HepG2 (cell line): ENCODE data around the gene ZSCAN21. TPM values are rescaled to one million over a fixed set of nuclear protein-coding genes. Genes with fewer than 3 reads are reported as not detected.

Source experiments
- ATF2 ChIP-seq: sonication (generic); formaldehyde crosslinking; IDR thresholded peaks from 2 replicates; pipeline ENCODE4 v1.4.0; 2020; ENCODE audit warnings: missing genetic modification reagents
- CAMTA2 ChIP-seq: sonication (generic); formaldehyde crosslinking; IDR thresholded peaks from 2 replicates; pipeline ENCODE4 v1.4.0; 2020; ENCODE audit warnings: mild to moderate bottlenecking, missing genetic modification reagents, borderline replicate concordance
- ELF3 ChIP-seq: IDR thresholded peaks from 2 replicates; pipeline ENCODE4 v1.6.1; 2016; ENCODE audit warnings: missing genetic modification reagents, missing compliant biosample characterization
- EP300 ChIP-seq, 3 experiments: sonication (generic) in 1 of 3; formaldehyde crosslinking in 1 of 3; IDR thresholded peaks; 2 replicates each; pipeline versions ENCODE4 v1.5.1 to v1.6.1; 2011 to 2020; ENCODE audit warnings: low read depth in 2 of 3, low read length in 2 of 3, borderline replicate concordance in 1 of 3, improper control_type of control experiment in 1 of 3, mild to moderate bottlenecking in 1 of 3, missing genetic modification reagents in 1 of 3, moderate library complexity in 1 of 3
- HDAC1 ChIP-seq: sonication (generic); formaldehyde crosslinking; IDR thresholded peaks from 2 replicates; pipeline ENCODE4 v1.5.1; 2020; ENCODE audit warnings: mild to moderate bottlenecking, missing genetic modification reagents
- KLF11 ChIP-seq: IDR thresholded peaks from 2 replicates; pipeline ENCODE4 v1.6.1; 2016; ENCODE audit warnings: missing compliant biosample characterization
- NFKBIZ ChIP-seq: IDR thresholded peaks from 2 replicates; pipeline ENCODE4 v1.6.1; 2018; ENCODE audit warnings: missing genetic modification reagents, missing compliant biosample characterization
- SIX1 ChIP-seq: sonication (generic); formaldehyde crosslinking; IDR thresholded peaks from 2 replicates; pipeline ENCODE4 v1.4.0; 2020; ENCODE audit warnings: missing genetic modification reagents, borderline replicate concordance
- TMF1 ChIP-seq: sonication (generic); formaldehyde crosslinking; IDR thresholded peaks from 2 replicates; pipeline ENCODE4 v1.8.1; 2022; ENCODE audit warnings: low read depth, missing genetic modification reagents
- ZBTB26 ChIP-seq: IDR thresholded peaks from 2 replicates; pipeline ENCODE4 v1.6.1; 2016; ENCODE audit warnings: missing compliant biosample characterization, missing genetic modification reagents, borderline replicate concordance
- ZBTB40 ChIP-seq, 2 experiments: fragments of 450-650 bp in 1 of 2; sonication (generic) in 1 of 2; formaldehyde crosslinking in 1 of 2; IDR thresholded peaks; 2 replicates each; pipeline versions ENCODE4 v1.6.1 to v1.8.0; 2016 to 2022; ENCODE audit warnings: antibody characterized with exemption in 1 of 2, mild to moderate bottlenecking in 1 of 2, missing genetic modification reagents in 1 of 2
- ZFP82 ChIP-seq: sonication (generic); formaldehyde crosslinking; IDR thresholded peaks from 2 replicates; pipeline ENCODE4 v1.5.1; 2020; ENCODE audit warnings: mild to moderate bottlenecking, missing genetic modification reagents, borderline replicate concordance
- ZNF205 ChIP-seq: IDR thresholded peaks from 2 replicates; pipeline ENCODE4 v1.6.1; 2018; ENCODE audit warnings: missing biosample characterization, missing genetic modification reagents
- ZNF414 ChIP-seq: sonication (generic); formaldehyde crosslinking; IDR thresholded peaks from 2 replicates; pipeline ENCODE4 v1.5.0; 2020; ENCODE audit warnings: missing genetic modification reagents
- ZNF709 ChIP-seq: sonication (generic); formaldehyde crosslinking; IDR thresholded peaks from 2 replicates; pipeline ENCODE4 v1.5.0; 2020; ENCODE audit warnings: mild to moderate bottlenecking, missing genetic modification reagents
- ZNF883 ChIP-seq: sonication (generic); formaldehyde crosslinking; IDR thresholded peaks from 2 replicates; pipeline ENCODE4 v1.5.1; 2020; ENCODE audit warnings: mild to moderate bottlenecking, missing genetic modification reagents; ENCODE audit errors: not compliant biosample characterization
- polyA plus RNA-seq, 8 experiments: library from polyadenylated mRNA; depleted of rRNA in 3 of 8; stranded (reverse) in 7 of 8; unstranded in 1 of 8; fragments of >200 nt; fragmentation: Illumina TruSeq in 4 of 8; extraction: Trizol in 4 of 8; gene quantifications; 2 replicates each; pipeline versions ENCODE4 v1.2.1 to v1.2.3, GENCODE V29; 2011 to 2016; ENCODE audit warnings: low read depth in 4 of 8, missing spikeins in 1 of 8, mixed read lengths in 1 of 8; ENCODE audit not compliant: insufficient read depth in 1 of 8
- total RNA-seq, 5 experiments: library from RNA; depleted of rRNA; stranded (reverse); fragments of >200 nt; fragmentation: Illumina TruSeq; extraction: Trizol; gene quantifications; 2 replicates each; pipeline ENCODE4 v1.2.3, GENCODE V29; 2016; ENCODE audit warnings: low read depth in 1 of 5

The ZSCAN21 gene
- total and polyA plus RNA-seq, 2 of the 13 experiments (the other 11 are each of a cell fraction or from before 2014, with no cell fraction given) = 7.0 to 10.0 TPM

- TF ChIP-seq ZBTB26 = no peak; the same call in 1 of the 2 replicates
- peak; percentile 98 for TF ChIP-seq HDAC1
- TF ChIP-seq ATF2 (CRISPR knock-in tag) = peak; percentile 27; the same call in 1 of the 2 replicates
- peak; percentile 62 for TF ChIP-seq ZBTB40 (IDR thresholded peaks at IDR 0.05)
- TF ChIP-seq ZBTB40 (CRISPR knock-in tag; IDR thresholded peaks at IDR 0.05) = peak; percentile 84
- TF ChIP-seq ZNF414 = no peak
- TF ChIP-seq SIX1 (CRISPR knock-in tag) = no peak
- TF ChIP-seq KLF11 (CRISPR knock-in tag) = no peak
- peak in 1 of 2 experiments; percentile 13; a peak in 1 of 4 replicates for TF ChIP-seq EP300 (IDR thresholded peaks at IDR 0.05; ENCODE audit: low read depth in 2 of 2, low read length in 2 of 2)
- no peak for TF ChIP-seq EP300 (CRISPR knock-in tag; IDR thresholded peaks at IDR 0.05; ENCODE audit: borderline replicate concordance)
- TF ChIP-seq ELF3 (CRISPR knock-in tag) = peak; percentile 63
- TF ChIP-seq CAMTA2 (CRISPR knock-in tag) = no peak
- 0 out of 2 replicates have a peak, but pooled peaks have one; percentile 16 for TF ChIP-seq TMF1 (CRISPR knock-in tag)
- no peak for TF ChIP-seq ZNF883 (CRISPR knock-in tag)
- TF ChIP-seq ZFP82 (CRISPR knock-in tag) = peak; percentile 80; the same call in 1 of the 2 replicates
- TF ChIP-seq NFKBIZ (CRISPR knock-in tag) = peak; percentile 42; the same call in 1 of the 2 replicates
- 0 out of 2 replicates have a peak, but pooled peaks have one; percentile 41 for TF ChIP-seq ZNF709
- TF ChIP-seq ZNF205 (CRISPR knock-in tag) = peak; percentile 86
Measured at GRCh38 chr7:100100420-100101015, 50.9 kb downstream of the ZSCAN21 start (continued).
